ENCODE results near the gene TAS1R2. TPM values are rescaled to one million over a fixed set of nuclear protein-coding genes. Genes with fewer than 3 reads are reported as not detected.
A peak's percentile ranks its signal among the peaks of the same experiment; 100 is the strongest.

TAS1R2 gene
- total RNA-seq, 1 donor, result not detected

GRCh38 chr1:18830596-18830995 lies 28.9 kb downstream of the TAS1R2 start:
- no peak overlapping the region for H3K4me3 ChIP-seq (ENCODE audit: low read depth, low read length)
- no peak for TF ChIP-seq CTCF (IDR thresholded peaks at IDR 0.05; ENCODE audit: insufficient read depth, low read length)
- no peak for DNase-seq (ENCODE audit: low read depth)

GRCh38 chr1:18829671-18830070 lies 29.8 kb downstream of the TAS1R2 start:
- H3K4me3 ChIP-seq (ENCODE audit: low read depth, low read length), result no peak overlapping the region
- DNase-seq (ENCODE audit: low read depth), result no peak
- TF ChIP-seq CTCF (IDR thresholded peaks at IDR 0.05; ENCODE audit: insufficient read depth, low read length), result no peak

GRCh38 chr1:18828224-18828623 lies 31.2 kb downstream of the TAS1R2 start:
- TF ChIP-seq CTCF (IDR thresholded peaks at IDR 0.05; ENCODE audit: insufficient read depth, low read length), result no peak
- no peak for DNase-seq (ENCODE audit: low read depth)
- H3K4me3 ChIP-seq (ENCODE audit: low read depth, low read length), result no peak overlapping the region

- no peak overlapping the region for H3K4me3 ChIP-seq (ENCODE audit: low read depth, low read length)
- DNase-seq (ENCODE audit: low read depth), result no peak
- TF ChIP-seq CTCF (IDR thresholded peaks at IDR 0.05; ENCODE audit: insufficient read depth, low read length), result no peak
Observed at GRCh38 chr1:18823438-18823837, 36.0 kb downstream of the TAS1R2 start.

- DNase-seq (ENCODE audit: low read depth), result peak; percentile 69
- no peak overlapping the region for H3K4me3 ChIP-seq (ENCODE audit: low read depth, low read length)
- peak; percentile 95 for TF ChIP-seq CTCF (IDR thresholded peaks at IDR 0.05; ENCODE audit: insufficient read depth, low read length)
Observed at GRCh38 chr1:18820791-18821641, 38.4 kb downstream of the TAS1R2 start.

GRCh38 chr1:18819986-18820790 lies 39.3 kb downstream of the TAS1R2 start:
- TF ChIP-seq CTCF (IDR thresholded peaks at IDR 0.05; ENCODE audit: insufficient read depth, low read length), result no peak
- DNase-seq (ENCODE audit: low read depth), result no peak
- H3K4me3 ChIP-seq (ENCODE audit: low read depth, low read length), result no peak overlapping the region
